Stomach (tissue), 4 donors: ENCODE data around the gene VWF.

Source experiments
- EP300 ChIP-seq: sonication (generic); formaldehyde crosslinking; IDR thresholded peaks from one replicate; pipeline ENCODE4 v1.6.1; 2017; ENCODE audit warnings: antibody characterized with exemption
- POLR2A ChIP-seq, 4 donors: fragments of 450-650 bp; IDR thresholded peaks; one replicate each; pipeline ENCODE4 v1.6.1; 2016; ENCODE audit warnings: antibody characterized with exemption in 4 of 4, control low read depth in 2 of 4, mild to moderate bottlenecking in 1 of 4, moderate library complexity in 1 of 4
- POLR2AphosphoS5 ChIP-seq, 3 donors: sonication (generic); formaldehyde crosslinking; IDR thresholded peaks; one replicate each; pipeline ENCODE4 v1.6.1; 2016; ENCODE audit warnings: antibody characterized with exemption in 3 of 3
- TF ChIP-seq, protein P1 (sequence below), 7 experiments: fragments of 450-650 bp in 4 of 7; fragments of 200-600 bp in 3 of 7; sonication (generic) in 3 of 7; IDR thresholded peaks; one replicate each; pipeline ENCODE4 v1.5.1; 2016 to 2019; ENCODE audit warnings: antibody characterized with exemption in 7 of 7, control low read depth in 2 of 7, mild to moderate bottlenecking in 1 of 7

DNA sequence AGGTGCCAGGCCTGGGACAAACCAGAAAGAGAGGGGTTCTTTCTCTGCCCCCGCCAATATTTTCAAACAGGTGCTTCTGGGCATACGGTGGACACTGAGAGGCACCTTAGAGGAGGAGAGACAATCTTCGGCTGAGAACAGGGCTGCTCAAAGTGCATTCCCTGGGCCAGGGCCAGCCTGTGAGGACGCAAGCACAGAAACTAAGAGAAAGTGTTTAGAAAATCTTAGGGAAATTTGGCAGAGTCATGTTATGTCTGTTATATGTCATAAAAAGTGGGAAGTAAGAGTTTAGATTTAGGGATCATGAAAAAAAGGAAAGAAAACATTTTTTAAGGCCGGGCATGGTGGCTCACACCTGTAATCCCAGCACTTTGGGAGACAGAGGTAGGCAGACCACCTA, 83.7 kb downstream of the VWF start:
- TF ChIP-seq POLR2AphosphoS5 (IDR thresholded peaks at IDR 0.05) (no peak), EP300 (no peak), POLR2A (IDR thresholded peaks at IDR 0.05) (no peak)
- TF ChIP-seq, protein P1, sequence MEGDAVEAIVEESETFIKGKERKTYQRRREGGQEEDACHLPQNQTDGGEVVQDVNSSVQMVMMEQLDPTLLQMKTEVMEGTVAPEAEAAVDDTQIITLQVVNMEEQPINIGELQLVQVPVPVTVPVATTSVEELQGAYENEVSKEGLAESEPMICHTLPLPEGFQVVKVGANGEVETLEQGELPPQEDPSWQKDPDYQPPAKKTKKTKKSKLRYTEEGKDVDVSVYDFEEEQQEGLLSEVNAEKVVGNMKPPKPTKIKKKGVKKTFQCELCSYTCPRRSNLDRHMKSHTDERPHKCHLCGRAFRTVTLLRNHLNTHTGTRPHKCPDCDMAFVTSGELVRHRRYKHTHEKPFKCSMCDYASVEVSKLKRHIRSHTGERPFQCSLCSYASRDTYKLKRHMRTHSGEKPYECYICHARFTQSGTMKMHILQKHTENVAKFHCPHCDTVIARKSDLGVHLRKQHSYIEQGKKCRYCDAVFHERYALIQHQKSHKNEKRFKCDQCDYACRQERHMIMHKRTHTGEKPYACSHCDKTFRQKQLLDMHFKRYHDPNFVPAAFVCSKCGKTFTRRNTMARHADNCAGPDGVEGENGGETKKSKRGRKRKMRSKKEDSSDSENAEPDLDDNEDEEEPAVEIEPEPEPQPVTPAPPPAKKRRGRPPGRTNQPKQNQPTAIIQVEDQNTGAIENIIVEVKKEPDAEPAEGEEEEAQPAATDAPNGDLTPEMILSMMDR (IDR thresholded peaks at IDR 0.05) = no peak
